GM12878 (cell line): ENCODE measurements around the gene ZNF775. TPM values are rescaled to one million over a fixed set of nuclear protein-coding genes. Genes with fewer than 3 reads are reported as not detected.
A peak's percentile ranks its signal among the peaks of the same experiment; 100 is the strongest.

Source experiments
- ATAC-seq: fragments of 200-7000 bp; cut with Tn5 transposase; 3 replicates; pipeline ENCODE4 v1.9.1; 2020; ENCODE audit warnings: mild to moderate bottlenecking, moderate library complexity
- BruUV-seq: library from RNA; stranded (reverse); fragments of 400-500 nt; replicated peaks from 2 replicates; lab custom pipeline; 2021; lab: Mats Ljungman, UMichigan
- CTCF ChIA-PET: fragments of 300-600 bp; sonication (Branson Sonifier 250); formaldehyde crosslinking; extraction: SDS; loops from one replicate; lab custom pipeline; 2021; ENCODE audit warnings: inconsistent platforms; lab: Yijun Ruan, JAX
- POLR2A ChIA-PET: fragments of 350-600 bp; formaldehyde crosslinking; extraction: SDS; loops from one replicate; lab custom pipeline; 2021; ENCODE audit warnings: inconsistent platforms; lab: Charles Lee
- RAD21 ChIA-PET: fragments of 300-600 bp; sonication (Branson Sonifier 250); formaldehyde crosslinking; loops from one replicate; lab custom pipeline; 2023; ENCODE audit warnings: antibody characterized with exemption; ENCODE audit not compliant: unreplicated experiment; lab: Charles Lee
- SMC1A ChIA-PET: fragments of 300-600 bp; sonication (Branson Sonifier 250); formaldehyde crosslinking; loops from one replicate; lab custom pipeline; 2023; ENCODE audit not compliant: unreplicated experiment, uncharacterized antibody; lab: Charles Lee
- DNase-seq: peaks from one replicate; pipeline ENCODE4 v3.0.0-alpha.2; 2011; ENCODE audit warnings: low read depth, low spot score
- FAIRE-seq: peaks from 3 replicates; lab custom pipeline; 2011; peaks lifted over from hg19 to GRCh38; lab: Jason Lieb, UNC
- H2AFZ ChIP-seq: 2 replicates; pipeline ENCODE4 v1.6.0; 2011; ENCODE audit warnings: low read depth, low read length, control low read depth; ENCODE audit not compliant: control insufficient read depth
- H3K27ac ChIP-seq: 2 replicates; pipeline ENCODE4 v1.5.1; 2011; ENCODE audit warnings: control low read depth; ENCODE audit not compliant: control insufficient read depth, insufficient read depth
- H3K27me3 ChIP-seq, 2 experiments: replicated peaks in 1 of 2; 2 replicates each; pipeline versions ENCODE4 v1.6.0 to v1.6.1; 2011; ENCODE audit warnings: low read length in 1 of 2; ENCODE audit not compliant: control insufficient read depth in 2 of 2, insufficient read depth in 2 of 2
- H3K36me3 ChIP-seq, 2 experiments: 2 replicates each; pipeline ENCODE4 v1.5.1; 2011; ENCODE audit warnings: low read length in 1 of 2; ENCODE audit not compliant: control insufficient read depth in 2 of 2, insufficient read depth in 2 of 2
- H3K4me1 ChIP-seq: 2 replicates; pipeline ENCODE4 v1.6.1; 2011; ENCODE audit warnings: mild to moderate bottlenecking, low read length, moderate library complexity, mixed read lengths; ENCODE audit not compliant: control insufficient read depth, insufficient read depth
- H3K4me2 ChIP-seq: 2 replicates; pipeline ENCODE4 v1.6.0; 2011; ENCODE audit warnings: control low read depth; ENCODE audit not compliant: control insufficient read depth, insufficient read depth
- H3K4me3 ChIP-seq: fragments of 200-600 bp; sonication (generic); 2 replicates; pipeline ENCODE4 v1.5.1; 2016
- H3K79me2 ChIP-seq: 2 replicates; pipeline ENCODE4 v1.6.0; 2011; ENCODE audit warnings: low read length; ENCODE audit not compliant: control insufficient read depth, insufficient read depth
- H3K9ac ChIP-seq: 2 replicates; pipeline ENCODE4 v1.8.0; 2011; ENCODE audit warnings: low read length, control low read depth, mixed read lengths; ENCODE audit not compliant: control insufficient read depth, insufficient read depth
- H3K9me3 ChIP-seq: replicated peaks from 3 replicates; pipeline ENCODE4 v1.5.1; 2011; ENCODE audit warnings: mild to moderate bottlenecking, low read length; ENCODE audit not compliant: control insufficient read depth, insufficient read depth
- H4K20me1 ChIP-seq: 2 replicates; pipeline ENCODE4 v1.6.0; 2011; ENCODE audit not compliant: control insufficient read depth, insufficient read depth
- ASH2L ChIP-seq: fragments of 300-600, 200-600 bp; sonication (generic); IDR thresholded peaks from 2 replicates; pipeline ENCODE4 v1.6.1; 2017; ENCODE audit warnings: low read depth, mild to moderate bottlenecking, borderline replicate concordance
- BCLAF1 ChIP-seq: fragments of 450-650 bp; IDR thresholded peaks from 2 replicates; pipeline ENCODE4 v1.6.1; 2017; ENCODE audit warnings: antibody characterized with exemption, mild to moderate bottlenecking, moderate library complexity
- CEBPB ChIP-seq, 2 experiments: fragments of 150-350 bp in 1 of 2; IDR thresholded peaks; 2 replicates each; pipeline ENCODE4 v1.6.1; 2012 to 2014; ENCODE audit warnings: low read depth in 2 of 2, low read length in 2 of 2, borderline replicate concordance in 1 of 2, inconsistent platforms in 1 of 2
- CREM ChIP-seq: IDR thresholded peaks from 2 replicates; pipeline ENCODE4 v1.6.1; 2014; ENCODE audit warnings: antibody characterized with exemption, low read depth
- GABPA ChIP-seq: IDR thresholded peaks from 2 replicates; pipeline ENCODE4 v1.6.1; 2014; ENCODE audit warnings: antibody characterized with exemption, low read depth, mild to moderate bottlenecking, inconsistent platforms
- GATAD2B ChIP-seq: fragments of 450-650 bp; conservative IDR thresholded peaks from 2 replicates; pipeline ENCODE4 v1.6.1; 2017; ENCODE audit warnings: low read depth, mild to moderate bottlenecking, moderate library complexity
- HDAC6 ChIP-seq: fragments of 200-600 bp; sonication (generic); IDR thresholded peaks from one replicate; pipeline ENCODE4 v1.8.0; 2017; ENCODE audit warnings: antibody characterized with exemption; ENCODE audit not compliant: unreplicated experiment
- JUNB ChIP-seq: IDR thresholded peaks from 2 replicates; pipeline ENCODE4 v1.6.1; 2016; ENCODE audit warnings: antibody characterized with exemption, mild to moderate bottlenecking
- MEF2A ChIP-seq: IDR thresholded peaks from 2 replicates; pipeline ENCODE4 v1.6.1; 2011; ENCODE audit warnings: low read depth, mild to moderate bottlenecking, low read length, moderate library complexity; ENCODE audit not compliant: insufficient read depth
- NBN ChIP-seq: fragments of 450-650 bp; IDR thresholded peaks from 2 replicates; pipeline ENCODE4 v1.6.1; 2016
- NR2F1 ChIP-seq: fragments of 450-650 bp; conservative IDR thresholded peaks from 2 replicates; pipeline ENCODE4 v1.6.1; 2017; ENCODE audit warnings: mild to moderate bottlenecking
- PBX3 ChIP-seq: IDR thresholded peaks from 2 replicates; pipeline ENCODE4 v1.6.1; 2011; ENCODE audit warnings: mild to moderate bottlenecking, low read depth, low read length, moderate library complexity; ENCODE audit not compliant: insufficient replicate concordance
- RELA ChIP-seq: fragments of 450-650 bp; IDR thresholded peaks from 2 replicates; pipeline ENCODE4 v1.8.0; 2014; ENCODE audit warnings: borderline replicate concordance; ENCODE audit not compliant: partially characterized antibody
- RUNX3 ChIP-seq: IDR thresholded peaks from 2 replicates; pipeline ENCODE4 v1.6.1; 2012; ENCODE audit warnings: low read length, inconsistent platforms
- ZBED1 ChIP-seq: IDR thresholded peaks from 2 replicates; pipeline ENCODE4 v1.6.1; 2016; ENCODE audit warnings: borderline replicate concordance
- WGBS: methylation state at CpG from one replicate; pipeline ENCODE4 v1.1.6; 2016; ENCODE audit warnings: low lambda C conversion rate; ENCODE audit not compliant: insufficient replicate concordance, insufficient coverage; ENCODE audit errors: missing lambda C conversion rate; 5-methylcytosine and 5-hydroxymethylcytosine counted together
- in situ Hi-C: fragments of 300-500 bp; cut with MboI; formaldehyde crosslinking; loops from 9 replicates; pipeline ENCODE4 v1.14.3; 2018; ENCODE audit warnings: mixed read lengths
- intact Hi-C: fragments of 100-400 bp; cut with micrococcal nuclease; formaldehyde crosslinking; loops from one replicate; pipeline ENCODE4 v1.14.2; 2022; ENCODE audit not compliant: unreplicated experiment
- polyA plus RNA-seq, 11 experiments: library from polyadenylated mRNA; depleted of rRNA in 4 of 11; unstranded in 6 of 11; stranded (reverse) in 5 of 11; fragments of >200 nt; fragmentation: Nextera tagmentation in 4 of 11; fragmentation: Illumina TruSeq in 1 of 11; extraction: Ambion mirVana in 4 of 11; extraction: Trizol in 1 of 11; gene quantifications; 1 replicate in 1 of 11; 2 replicates in 10 of 11; pipeline versions ENCODE4 v1.2.1 to v1.2.3, GENCODE V29; 2011 to 2016; ENCODE audit warnings: inconsistent platforms in 2 of 11, missing spikeins in 2 of 11, low read depth in 1 of 11
- total RNA-seq, 4 experiments: library from RNA; depleted of rRNA in 3 of 4; stranded (reverse); fragments of >200 nt in 3 of 4; fragmentation: Illumina TruSeq in 1 of 4; extraction: Trizol in 1 of 4; gene quantifications; 2 replicates each; pipeline versions ENCODE4 v1.2.1 to v1.2.3, GENCODE V29; 2013 to 2021
- TF ChIP-seq, protein P1 (sequence below): IDR thresholded peaks from 2 replicates; pipeline ENCODE4 v1.6.1; 2011; ENCODE audit warnings: borderline replicate concordance, low read depth, mild to moderate bottlenecking, moderate library complexity, low read length; ENCODE audit not compliant: insufficient read depth, poor library complexity, severe bottlenecking

The ZNF775 gene
- total and polyA plus RNA-seq, 10 of the 15 experiments (the other 5 are each of a cell fraction or from before 2014, with no cell fraction given) = 0.05 to 14.3 (median 2.1) TPM

- no peak for TF ChIP-seq BCLAF1
- TF ChIP-seq GATAD2B = 0 out of 2 replicates have a peak, but pooled peaks have one; percentile 28
- no peak for TF ChIP-seq HDAC6
- TF ChIP-seq ASH2L = no peak
- TF ChIP-seq RELA = no peak
- no peak for TF ChIP-seq ZBED1
Observed at GRCh38 chr7:150400788-150401423, 21.8 kb downstream of the ZNF775 start (continued).

GRCh38 chr7:150401424-150401790 lies 22.3 kb downstream of the ZNF775 start:
- ChIA-PET RAD21 (interaction anchor here (0.6 to 1.9 kb wide), 3 partner anchors 21 to 32 kb away, joined by 3 to 10 read pairs (median 4); no protein-coding TSS in a partner anchor), POLR2A (interaction anchor here (0.7 to 2.5 kb wide), 4 partner anchors 8 to 32 kb away, joined by 3 to 12 read pairs (median 6); no protein-coding TSS in a partner anchor), SMC1A (interaction anchor here (0.9 to 7.4 kb wide), 8 partner anchors 10 to 353 kb away, joined by 3 to 48 read pairs (median 6); no protein-coding TSS in a partner anchor), CTCF (interaction anchor here (0.7 to 11.6 kb wide), 6 partner anchors 9 to 116 kb away, joined by 3 to 72 read pairs (median 3); no protein-coding TSS in a partner anchor)
- no peak overlapping the region for H2AFZ ChIP-seq
- H3K27me3 ChIP-seq = no peaks in the 10 kb centered on the region
- H3K4me2 ChIP-seq = peak overlapping the region; percentile 11; the same call in 1 of the 2 replicates
- peaks cover 0 to 12% of the 10 kb centered on the region in 2 experiments; a peak in 3 of 4 replicates for H3K36me3 ChIP-seq
- no peak for FAIRE-seq
- H3K79me2 ChIP-seq = peaks cover 4% of the 10 kb centered on the region
- in situ Hi-C loops (loop anchor here (25.0 kb wide), 1 partner anchor 339 kb away; no protein-coding TSS in a partner anchor), intact Hi-C loops (loop anchor here (2.0 kb wide), 1 partner anchor 21 kb away; no protein-coding TSS in a partner anchor)
- H3K4me1 ChIP-seq = peaks cover 41% of the 10 kb centered on the region
- H3K9me3 ChIP-seq = no peaks in the 10 kb centered on the region
- DNase-seq = no peak
- no peaks in the 10 kb centered on the region for H4K20me1 ChIP-seq
- no peak overlapping the region for H3K4me3 ChIP-seq
- H3K9ac ChIP-seq = no peak overlapping the region
- peak overlapping the region; percentile 27; the same call in 1 of the 2 replicates for H3K27ac ChIP-seq
- 67% methylated on average over 1 of the region's 1 CpG for WGBS
- no TSS peak for BruUV-seq
- peak; percentile 39 for ATAC-seq
- TF ChIP-seq ZBED1 (no peak), MEF2A (no peak; the same call in 1 of the 2 replicates), RUNX3 (peak; percentile 48; the same call in 1 of the 2 replicates), PBX3 (no peak), JUNB (peak; percentile 29; the same call in 1 of the 2 replicates), NR2F1 (peak; percentile 78), CEBPB (IDR thresholded peaks at IDR 0.05; ENCODE audit: borderline replicate concordance in 1 of 2, low read depth in 2 of 2, low read length in 2 of 2) (no peak), RELA (no peak), HDAC6 (no peak), CREM (no peak), NBN (0 out of 2 replicates have a peak, but pooled peaks have one; percentile 35), GABPA (no peak)
- TF ChIP-seq, protein P1, sequence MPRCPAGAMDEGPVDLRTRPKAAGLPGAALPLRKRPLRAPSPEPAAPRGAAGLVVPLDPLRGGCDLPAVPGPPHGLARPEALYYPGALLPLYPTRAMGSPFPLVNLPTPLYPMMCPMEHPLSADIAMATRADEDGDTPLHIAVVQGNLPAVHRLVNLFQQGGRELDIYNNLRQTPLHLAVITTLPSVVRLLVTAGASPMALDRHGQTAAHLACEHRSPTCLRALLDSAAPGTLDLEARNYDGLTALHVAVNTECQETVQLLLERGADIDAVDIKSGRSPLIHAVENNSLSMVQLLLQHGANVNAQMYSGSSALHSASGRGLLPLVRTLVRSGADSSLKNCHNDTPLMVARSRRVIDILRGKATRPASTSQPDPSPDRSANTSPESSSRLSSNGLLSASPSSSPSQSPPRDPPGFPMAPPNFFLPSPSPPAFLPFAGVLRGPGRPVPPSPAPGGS = peak; percentile 4
